Measurements from ENCODE around the gene FCN2.

DNA sequence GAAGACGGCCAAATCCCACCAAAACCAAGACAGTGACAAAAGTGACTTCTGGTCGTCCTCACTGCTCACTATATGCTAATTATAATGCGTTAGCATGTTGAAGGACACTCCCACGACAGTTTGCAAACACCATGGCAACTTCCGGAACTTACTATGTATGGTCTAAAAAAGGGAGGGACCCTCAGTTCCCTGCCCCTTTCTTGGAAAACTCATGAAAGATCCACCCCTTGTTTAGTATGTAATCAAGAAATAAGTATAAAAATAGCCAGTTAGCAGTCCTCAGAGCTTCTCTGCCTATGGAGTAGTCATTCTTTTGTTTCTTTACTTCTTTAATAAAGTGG is 9.5 kb downstream of the FCN2 start:
- TF ChIP-seq REST (IDR thresholded peaks at IDR 0.05; ENCODE audit: low read depth) (no peak), EGR1 (IDR thresholded peaks at IDR 0.05; ENCODE audit: low read depth) (no peak), CTCF (IDR thresholded peaks at IDR 0.05 in 2 of 3, conservative IDR thresholded peaks at IDR 0.05 in 1 of 3; ENCODE audit: borderline replicate concordance in 1 of 3, insufficient read depth in 1 of 3, low read depth in 2 of 3, low read length in 2 of 3) (no peak), RAD21 (IDR thresholded peaks at IDR 0.05; ENCODE audit: low read depth) (no peak)
